ENCODE measurements around the gene CCPG1. TPM values are rescaled to one million over a fixed set of nuclear protein-coding genes. Genes with fewer than 3 reads are reported as not detected.
A peak's percentile ranks its signal among the peaks of the same experiment; 100 is the strongest.

The CCPG1 gene
- total RNA-seq, 1 donor from 2014 or later: 26.9 TPM

- DNase-seq: peak; percentile 85
Observed at GRCh38 chr15:55318588-55319494, 89.3 kb downstream of the CCPG1 start, which contains the start of the genes PIGB and PIGBOS1. Gene PIGB, plus strand, starts transcription at chr15:55319222. Its CDS starts 29 bp downstream, at chr15:55319251. Gene PIGBOS1, minus strand, starts transcription at chr15:55319123. Its CDS starts 1,331 bp downstream, at chr15:55317792.

Other genes with a start within 250 kb of the CCPG1 start
- 82.2 TPM for gene RSL24D1, start 211.4 kb downstream of the CCPG1 start, total RNA-seq
- gene RAB27A, start 118.5 kb downstream of the CCPG1 start, total RNA-seq: 14.0 TPM
- 8.0 TPM for gene PIGBOS1, start 89.2 kb downstream of the CCPG1 start, total RNA-seq
- 8.4 TPM for gene PIGB, start 89.1 kb downstream of the CCPG1 start, total RNA-seq
- gene PIERCE2, start 136 bp upstream of the CCPG1 start, total RNA-seq: 1.5 TPM
- gene DNAAF4, start 99.9 kb upstream of the CCPG1 start, total RNA-seq: 2.4 TPM
- gene PYGO1, start 180.0 kb upstream of the CCPG1 start, total RNA-seq: 11.3 TPM

Data from skin of body (tissue), 2 donors.